Measurements from ENCODE around the gene MAP3K14.
"Not testable (repeated sequence)": the region's sequence is repeated elsewhere in the genome, so short reads cannot be mapped to it uniquely, and the experiment has no call there.

Gene MAP3K14

GRCh38 chr17:45316434-45317110 lies at the start of gene MAP3K14:
Gene MAP3K14, minus strand, starts transcription at chr17:45317020. Its CDS starts 26,275 bp downstream, at chr17:45290745.
- in situ Hi-C loops (cut with MboI; ENCODE audit: low sequenced_read_pairs): no loop called here

DNA sequence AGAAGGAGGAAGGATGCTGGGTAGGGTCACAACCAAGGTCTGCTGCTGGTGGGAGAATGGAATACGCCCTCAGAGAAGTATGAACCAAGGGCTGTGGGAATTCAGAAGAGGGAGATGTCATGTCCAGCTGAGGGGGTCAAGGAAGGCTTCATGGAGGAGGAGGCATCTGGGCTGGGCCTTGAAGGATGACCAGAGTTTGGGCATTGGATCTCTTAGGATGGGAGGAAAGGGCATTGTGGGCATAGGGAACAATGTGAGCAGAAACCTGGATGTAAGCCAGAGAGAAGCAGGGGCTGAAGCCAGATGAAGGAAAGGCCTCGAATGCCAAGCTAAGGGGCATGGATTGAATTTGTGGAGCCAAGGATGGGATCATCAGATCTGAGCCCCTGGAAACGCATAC lies 49.2 kb upstream of the MAP3K14 start:
- in situ Hi-C loops (cut with MboI; ENCODE audit: low sequenced_read_pairs): no loop called here

- in situ Hi-C loops (cut with MboI; ENCODE audit: low sequenced_read_pairs): no loop called here
These were observed 47.9 kb upstream of the MAP3K14 start for GRCh38 chr17:45364531-45365390.

- in situ Hi-C loops (cut with MboI; ENCODE audit: low sequenced_read_pairs): no loop called here
These were observed 46.7 kb upstream of the MAP3K14 start for GRCh38 chr17:45363498-45363897.

GRCh38 chr17:45361976-45362375 lies 45.2 kb upstream of the MAP3K14 start:
- in situ Hi-C loops (cut with MboI; ENCODE audit: low sequenced_read_pairs): no loop called here

DNA sequence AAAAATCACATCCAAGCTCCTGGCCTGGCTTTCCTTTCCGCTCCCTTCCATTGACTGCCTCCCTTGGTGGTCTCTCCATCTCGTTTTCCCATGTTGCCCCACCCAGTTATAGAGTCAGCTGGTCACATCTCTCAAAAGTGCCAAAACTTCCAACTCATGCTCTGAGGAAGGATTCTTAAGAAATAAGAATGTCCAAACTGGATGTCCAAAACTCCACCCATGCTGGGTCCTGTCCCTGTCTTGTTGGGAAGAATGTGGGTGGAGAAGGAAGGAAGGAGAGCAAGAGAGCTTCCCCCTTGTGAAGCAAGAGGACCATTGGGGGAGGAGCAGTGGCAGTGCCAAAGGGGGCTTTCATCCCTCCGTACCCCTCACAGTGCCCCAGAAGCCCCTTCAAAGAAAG lies 44.6 kb upstream of the MAP3K14 start:
- in situ Hi-C loops (cut with MboI; ENCODE audit: low sequenced_read_pairs): no loop called here

DNA sequence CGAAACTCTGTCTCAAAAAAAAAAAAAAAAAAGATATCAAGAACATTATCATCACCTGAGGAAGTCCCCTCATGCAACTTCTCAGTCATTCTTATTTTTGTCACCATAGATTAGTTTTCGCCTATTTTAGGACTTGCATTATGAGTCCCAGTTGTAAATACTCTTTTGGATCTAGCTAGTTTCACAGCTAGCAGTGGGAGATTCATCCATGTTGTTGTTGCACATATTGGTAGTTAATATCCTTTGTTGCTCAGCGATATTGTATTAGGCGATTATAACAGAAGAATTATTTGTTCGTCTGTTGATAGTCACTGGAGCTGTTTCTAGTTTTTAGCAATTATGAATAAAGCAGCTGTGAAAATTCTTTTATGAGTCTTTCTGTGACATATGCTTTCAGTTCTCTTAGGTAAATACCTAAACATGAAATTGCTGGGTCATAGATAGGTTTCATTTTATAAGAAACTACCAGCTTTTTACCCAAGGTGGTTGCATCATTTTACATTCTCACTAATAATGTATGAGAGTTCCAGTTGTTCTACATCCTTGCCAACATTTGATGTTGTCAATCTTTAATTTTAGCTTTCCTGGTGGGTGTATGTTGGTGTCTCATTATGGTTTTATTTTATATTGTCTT lies 40.7 kb upstream of the MAP3K14 start:
- in situ Hi-C loops (cut with MboI; ENCODE audit: low sequenced_read_pairs): no loop called here

DNA sequence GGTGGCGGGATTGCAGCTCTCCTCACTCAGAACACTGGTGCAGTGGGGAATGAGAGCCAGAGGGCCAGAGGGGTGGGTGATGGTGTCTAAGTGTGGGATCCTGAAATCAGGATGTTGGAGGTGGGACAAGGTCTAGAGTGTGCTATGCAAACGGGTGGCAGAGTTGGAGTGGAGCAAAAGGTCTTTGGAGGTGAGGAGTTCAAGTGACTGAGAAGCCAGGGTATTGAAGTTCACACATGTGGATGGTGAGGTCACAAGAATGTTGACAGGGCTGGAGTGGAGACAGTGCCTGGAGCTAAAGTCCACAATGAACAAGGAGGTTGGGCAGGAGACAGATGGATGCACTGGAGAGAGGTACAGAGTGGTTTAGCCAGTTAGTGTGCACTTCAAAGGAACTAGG lies 38.3 kb upstream of the MAP3K14 start:
- in situ Hi-C loops (cut with MboI; ENCODE audit: low sequenced_read_pairs): no loop called here

DNA sequence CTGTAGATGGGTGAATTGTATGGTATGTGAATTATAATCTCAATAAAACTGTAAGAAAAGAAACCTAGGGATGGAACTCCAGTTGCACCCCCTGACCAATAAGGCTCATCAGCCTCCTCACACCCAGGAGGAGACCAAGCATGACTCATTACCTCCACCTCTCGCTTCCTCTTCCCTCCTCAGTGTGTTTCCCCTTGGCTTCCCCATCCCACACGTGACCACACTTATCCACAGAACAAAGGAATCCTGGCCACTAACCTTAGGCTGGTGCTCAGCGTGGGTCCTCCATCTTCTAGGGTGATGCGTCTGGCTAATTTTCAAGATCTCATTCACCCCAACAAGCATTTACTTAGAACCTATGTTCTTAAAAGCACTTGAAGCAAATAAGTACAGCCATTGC lies 36.2 kb upstream of the MAP3K14 start:
- in situ Hi-C loops (cut with MboI; ENCODE audit: low sequenced_read_pairs): no loop called here

DNA sequence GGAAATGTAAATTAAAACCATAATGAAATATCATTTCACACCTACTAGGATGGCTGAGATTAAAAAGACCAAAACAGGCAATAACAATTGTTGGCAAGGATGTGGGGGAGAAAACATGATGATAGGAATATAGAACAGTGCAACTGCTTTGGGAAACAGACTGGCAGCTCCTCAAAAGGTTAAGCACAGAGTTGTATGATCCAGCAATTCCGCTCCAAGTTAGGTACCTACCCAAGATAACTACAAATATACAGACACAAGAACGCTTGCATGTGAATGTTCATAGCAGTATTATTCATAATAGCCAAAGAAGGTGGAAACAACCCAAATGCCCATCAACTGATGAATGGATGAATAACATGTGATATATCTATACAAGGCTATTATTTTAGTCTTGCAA lies 35.0 kb upstream of the MAP3K14 start:
- in situ Hi-C loops (cut with MboI; ENCODE audit: low sequenced_read_pairs): no loop called here

GRCh38 chr17:45347444-45347843 lies 30.6 kb upstream of the MAP3K14 start:
- in situ Hi-C loops (cut with MboI; ENCODE audit: low sequenced_read_pairs): no loop called here

- in situ Hi-C loops (cut with MboI; ENCODE audit: low sequenced_read_pairs): no loop called here
These were observed 29.6 kb upstream of the MAP3K14 start for GRCh38 chr17:45346216-45347015.

GRCh38 chr17:45345554-45346215 lies 28.9 kb upstream of the MAP3K14 start:
- in situ Hi-C loops (cut with MboI; ENCODE audit: low sequenced_read_pairs): no loop called here

DNA sequence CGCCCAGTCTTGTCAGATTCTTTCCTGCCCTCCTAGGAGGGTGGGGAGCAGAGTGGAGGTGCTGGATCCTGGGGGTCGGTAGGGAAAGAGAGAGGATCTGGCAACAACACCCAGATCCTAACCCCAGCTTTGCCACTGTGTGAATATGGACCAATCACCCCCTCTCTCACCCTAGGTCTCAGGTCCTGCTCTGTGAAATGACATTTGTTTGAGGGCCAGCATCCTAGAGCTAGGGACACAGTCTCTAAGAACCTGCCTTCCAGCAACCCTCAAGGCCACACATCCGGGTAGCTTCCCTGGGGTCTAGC lies 28.4 kb upstream of the MAP3K14 start:
- in situ Hi-C loops (cut with MboI; ENCODE audit: low sequenced_read_pairs): no loop called here

DNA sequence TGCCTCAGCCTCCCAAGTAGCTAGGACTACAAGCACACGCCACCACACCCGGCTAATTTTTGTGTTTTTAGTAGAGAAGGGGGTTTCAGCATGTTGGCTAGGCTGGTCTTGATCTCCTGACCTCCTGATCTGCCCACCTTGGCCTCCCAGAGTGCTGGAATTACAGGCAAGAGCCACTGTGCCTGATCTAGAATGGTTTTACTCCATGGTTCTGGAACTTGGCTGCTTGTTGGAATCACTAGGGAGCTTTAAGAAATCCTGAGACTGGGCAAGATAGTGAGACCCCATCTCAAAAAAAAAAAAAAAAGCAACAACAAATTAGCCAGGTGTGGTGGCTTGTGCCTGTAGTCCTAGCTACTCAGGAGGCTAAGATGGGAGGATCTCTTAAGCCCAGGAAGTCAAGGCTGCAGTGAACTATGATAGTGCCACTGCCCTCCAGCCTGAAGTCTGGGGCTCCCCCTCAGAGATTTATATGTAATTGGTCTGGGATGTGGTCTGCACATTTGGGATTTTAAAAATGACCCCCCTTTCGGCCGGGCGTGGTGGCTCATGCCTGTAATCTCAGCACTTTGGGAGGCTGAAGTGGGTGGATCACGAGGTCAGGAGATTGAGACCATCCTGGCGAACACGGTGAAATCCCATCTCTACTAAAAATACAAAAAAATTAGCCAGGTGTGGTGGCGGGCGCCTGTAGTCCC lies 27.3 kb upstream of the MAP3K14 start:
- in situ Hi-C loops (cut with MboI; ENCODE audit: low sequenced_read_pairs): not testable (repeated sequence)

- in situ Hi-C loops (cut with MboI; ENCODE audit: low sequenced_read_pairs): no loop called here
These were observed 26.2 kb upstream of the MAP3K14 start for GRCh38 chr17:45342871-45343526.

- in situ Hi-C loops (cut with MboI; ENCODE audit: low sequenced_read_pairs): no loop called here
These were observed 25.5 kb upstream of the MAP3K14 start for GRCh38 chr17:45342306-45342705.

GRCh38 chr17:45341533-45342158 lies 24.8 kb upstream of the MAP3K14 start:
- in situ Hi-C loops (cut with MboI; ENCODE audit: low sequenced_read_pairs): no loop called here

Data from hTERT RPE-1 (cell line).